HepG2 (cell line): ENCODE results near the gene RASD2. TPM values are rescaled to one million over a fixed set of nuclear protein-coding genes. Genes with fewer than 3 reads are reported as not detected.

Source experiments
- ATAC-seq: fragments of 200-7000 bp; cut with Tn5 transposase; 3 replicates; pipeline ENCODE4 v1.9.1; 2020; ENCODE audit warnings: mild to moderate bottlenecking, moderate library complexity
- BruUV-seq: library from RNA; stranded (reverse); fragments of 400-500 nt; replicated peaks from 2 replicates; lab custom pipeline; 2021; lab: Mats Ljungman, UMichigan
- CTCF ChIA-PET: fragments of 300-600 bp; formaldehyde crosslinking; extraction: SDS; loops from one replicate; lab custom pipeline; 2021; ENCODE audit warnings: low total read pairs, inconsistent platforms, low intra/inter-chr PET ratio; lab: Yijun Ruan, JAX
- POLR2A ChIA-PET: fragments of 350-600 bp; sonication (Branson Sonifier 250); formaldehyde crosslinking; loops from one replicate; lab custom pipeline; 2020; ENCODE audit warnings: antibody characterized with exemption, inconsistent platforms; lab: Yijun Ruan, JAX
- DNase-seq: peaks from one replicate; pipeline ENCODE4 v3.0.0-alpha.2; 2015; ENCODE audit warnings: low spot score
- FAIRE-seq: peaks from 3 replicates; lab custom pipeline; 2011; peaks lifted over from hg19 to GRCh38; lab: Jason Lieb, UNC
- H2AFZ ChIP-seq: one replicate; pipeline ENCODE4 v1.6.1; 2011; ENCODE audit warnings: low read length, inconsistent platforms
- H3K27ac ChIP-seq: fragments of 300-600 bp; 3 replicates; pipeline ENCODE4 v1.8.0; 2011; ENCODE audit warnings: mixed run types, mild to moderate bottlenecking, mixed read lengths, low read length, inconsistent platforms; ENCODE audit not compliant: insufficient read depth; ENCODE audit errors: extremely low read length
- H3K27me3 ChIP-seq, 2 experiments: fragments of 200-600 bp in 1 of 2; 2 replicates in 1 of 2; 3 replicates in 1 of 2; pipeline versions ENCODE4 v1.6.0 to v1.8.0; 2011; ENCODE audit warnings: low read length in 2 of 2, mild to moderate bottlenecking in 2 of 2, moderate library complexity in 2 of 2, inconsistent platforms in 1 of 2; ENCODE audit not compliant: insufficient read depth in 2 of 2, control insufficient read depth in 1 of 2
- H3K36me3 ChIP-seq, 2 experiments: fragments of 200-600 bp in 1 of 2; replicated peaks in 1 of 2; 2 replicates in 1 of 2; 3 replicates in 1 of 2; pipeline versions ENCODE4 v1.5.1 to v1.8.0; 2011; ENCODE audit warnings: low read length in 2 of 2, inconsistent platforms in 1 of 2; ENCODE audit not compliant: insufficient read depth in 2 of 2, control insufficient read depth in 1 of 2
- H3K4me1 ChIP-seq: 2 replicates; pipeline ENCODE4 v1.5.1; 2012; ENCODE audit warnings: low read length, inconsistent platforms; ENCODE audit not compliant: insufficient read depth
- H3K4me2 ChIP-seq: 2 replicates; pipeline ENCODE4 v1.6.0; 2011; ENCODE audit warnings: low read depth, low read length, inconsistent platforms
- H3K4me3 ChIP-seq, 3 experiments: fragments of 200-600 bp in 1 of 3; sonication (generic), shearing (Covaris generic) in 1 of 3; replicated peaks in 1 of 3; 2 replicates each; pipeline ENCODE4 v1.5.1; 2011 to 2016; ENCODE audit warnings: low read length in 3 of 3, inconsistent platforms in 2 of 3, low read depth in 2 of 3, mild to moderate bottlenecking in 2 of 3, control low read depth in 1 of 3, mixed read lengths in 1 of 3; ENCODE audit not compliant: insufficient read depth in 1 of 3
- H3K79me2 ChIP-seq: one replicate; pipeline ENCODE4 v1.6.1; 2011; ENCODE audit warnings: low read length, inconsistent platforms; ENCODE audit not compliant: insufficient read depth
- H3K9ac ChIP-seq: 2 replicates; pipeline ENCODE4 v1.6.0; 2011; ENCODE audit warnings: mild to moderate bottlenecking, low read depth, low read length, inconsistent platforms; ENCODE audit not compliant: insufficient read depth
- H3K9me3 ChIP-seq: 2 replicates; pipeline ENCODE4 v1.5.1; 2012; ENCODE audit warnings: mild to moderate bottlenecking, low read length
- H4K20me1 ChIP-seq: 2 replicates; pipeline ENCODE4 v1.6.0; 2011; ENCODE audit warnings: inconsistent platforms, mild to moderate bottlenecking, low read length, moderate library complexity; ENCODE audit not compliant: insufficient read depth
- BRD4 ChIP-seq: sonication (generic); formaldehyde crosslinking; IDR thresholded peaks from 2 replicates; pipeline ENCODE4 v1.4.0; 2020; ENCODE audit warnings: missing genetic modification reagents
- HNF4G ChIP-seq, 2 experiments: sonication (generic) in 1 of 2; formaldehyde crosslinking in 1 of 2; IDR thresholded peaks; 2 replicates each; pipeline versions ENCODE4 v1.4.0 to v1.6.1; 2011 to 2020; ENCODE audit warnings: borderline replicate concordance in 2 of 2, low read depth in 2 of 2, mild to moderate bottlenecking in 2 of 2, low read length in 1 of 2, missing genetic modification reagents in 1 of 2, moderate library complexity in 1 of 2
- SSRP1 ChIP-seq: IDR thresholded peaks from 2 replicates; pipeline ENCODE4 v1.6.1; 2016; ENCODE audit warnings: control low read depth
- ZBTB3 ChIP-seq: sonication (generic); formaldehyde crosslinking; IDR thresholded peaks from 2 replicates; pipeline ENCODE4 v1.4.0; 2020; ENCODE audit warnings: low read depth, mild to moderate bottlenecking, moderate library complexity, missing genetic modification reagents, borderline replicate concordance
- ZNF788 ChIP-seq: sonication (generic); formaldehyde crosslinking; IDR thresholded peaks from 2 replicates; pipeline ENCODE4 v1.5.0; 2020; ENCODE audit warnings: mild to moderate bottlenecking, missing genetic modification reagents, borderline replicate concordance
- WGBS: methylation state at CpG from one replicate; pipeline ENCODE4 v1.1.6; 2017; ENCODE audit warnings: low lambda C conversion rate; 5-methylcytosine and 5-hydroxymethylcytosine counted together
- in situ Hi-C: cut with HindIII; loops from 2 replicates; pipeline ENCODE4 v1.10.0; 2017; ENCODE audit warnings: low pct_unique_long_range_greater_than_20kb; ENCODE audit not compliant: extremely low pct_ligation_motif_present
- intact Hi-C: fragments of 100-400 bp; cut with micrococcal nuclease; formaldehyde crosslinking; loops from one replicate; pipeline ENCODE4 v1.10.0; 2022; ENCODE audit not compliant: unreplicated experiment
- polyA plus RNA-seq, 8 experiments: library from polyadenylated mRNA; depleted of rRNA in 3 of 8; stranded (reverse) in 7 of 8; unstranded in 1 of 8; fragments of >200 nt; fragmentation: Illumina TruSeq in 4 of 8; extraction: Trizol in 4 of 8; gene quantifications; 2 replicates each; pipeline versions ENCODE4 v1.2.1 to v1.2.3, GENCODE V29; 2011 to 2016; ENCODE audit warnings: low read depth in 4 of 8, missing spikeins in 1 of 8, mixed read lengths in 1 of 8; ENCODE audit not compliant: insufficient read depth in 1 of 8
- total RNA-seq, 5 experiments: library from RNA; depleted of rRNA; stranded (reverse); fragments of >200 nt; fragmentation: Illumina TruSeq; extraction: Trizol; gene quantifications; 2 replicates each; pipeline ENCODE4 v1.2.3, GENCODE V29; 2016; ENCODE audit warnings: low read depth in 1 of 5
- TF ChIP-seq, protein P1 (sequence below): sonication (generic); formaldehyde crosslinking; IDR thresholded peaks from 2 replicates; pipeline ENCODE4 v1.5.0; 2020; ENCODE audit warnings: mild to moderate bottlenecking, missing genetic modification reagents

RASD2 gene
- total and polyA plus RNA-seq, 2 of the 13 experiments (the other 11 are each of a cell fraction or from before 2014, with no cell fraction given), result not detected

DNA sequence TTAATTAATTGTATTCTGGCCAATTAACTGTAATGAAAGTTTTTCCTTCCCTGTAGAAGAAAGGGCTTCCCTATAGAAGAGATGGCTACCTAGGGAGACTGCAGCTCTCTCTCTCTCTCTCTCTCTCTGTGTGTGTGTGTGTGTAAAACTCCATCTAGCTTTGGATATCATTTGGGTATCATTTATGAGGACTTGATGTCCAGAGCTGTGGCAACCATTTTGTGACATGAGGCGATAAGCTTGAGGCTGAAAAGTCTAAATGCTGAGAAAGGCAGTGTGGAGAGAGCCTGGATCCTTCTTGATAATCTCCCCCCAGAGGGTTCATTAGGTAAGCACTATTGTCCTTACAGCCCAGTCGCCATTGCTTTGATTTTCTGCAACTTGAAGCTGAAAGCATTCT is 30.7 kb upstream of the RASD2 start (continued):
- TF ChIP-seq, protein P1, sequence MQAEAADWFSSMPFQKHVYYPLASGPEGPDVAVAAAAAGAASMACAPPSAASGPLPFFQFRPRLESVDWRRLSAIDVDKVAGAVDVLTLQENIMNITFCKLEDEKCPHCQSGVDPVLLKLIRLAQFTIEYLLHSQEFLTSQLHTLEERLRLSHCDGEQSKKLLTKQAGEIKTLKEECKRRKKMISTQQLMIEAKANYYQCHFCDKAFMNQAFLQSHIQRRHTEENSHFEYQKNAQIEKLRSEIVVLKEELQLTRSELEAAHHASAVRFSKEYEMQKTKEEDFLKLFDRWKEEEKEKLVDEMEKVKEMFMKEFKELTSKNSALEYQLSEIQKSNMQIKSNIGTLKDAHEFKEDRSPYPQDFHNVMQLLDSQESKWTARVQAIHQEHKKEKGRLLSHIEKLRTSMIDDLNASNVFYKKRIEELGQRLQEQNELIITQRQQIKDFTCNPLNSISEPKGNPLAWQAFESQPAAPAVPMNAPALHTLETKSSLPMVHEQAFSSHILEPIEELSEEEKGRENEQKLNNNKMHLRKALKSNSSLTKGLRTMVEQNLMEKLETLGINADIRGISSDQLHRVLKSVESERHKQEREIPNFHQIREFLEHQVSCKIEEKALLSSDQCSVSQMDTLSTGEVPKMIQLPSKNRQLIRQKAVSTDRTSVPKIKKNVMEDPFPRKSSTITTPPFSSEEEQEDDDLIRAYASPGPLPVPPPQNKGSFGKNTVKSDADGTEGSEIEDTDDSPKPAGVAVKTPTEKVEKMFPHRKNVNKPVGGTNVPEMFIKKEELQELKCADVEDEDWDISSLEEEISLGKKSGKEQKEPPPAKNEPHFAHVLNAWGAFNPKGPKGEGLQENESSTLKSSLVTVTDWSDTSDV (CRISPR knock-in tag), result no peak
- TF ChIP-seq BRD4 (CRISPR knock-in tag) (no peak), ZNF788 (CRISPR knock-in tag) (no peak), HNF4G (IDR thresholded peaks at IDR 0.05; ENCODE audit: borderline replicate concordance, low read depth, low read length) (no peak), HNF4G (CRISPR knock-in tag; IDR thresholded peaks at IDR 0.05; ENCODE audit: borderline replicate concordance, low read depth) (no peak)

DNA sequence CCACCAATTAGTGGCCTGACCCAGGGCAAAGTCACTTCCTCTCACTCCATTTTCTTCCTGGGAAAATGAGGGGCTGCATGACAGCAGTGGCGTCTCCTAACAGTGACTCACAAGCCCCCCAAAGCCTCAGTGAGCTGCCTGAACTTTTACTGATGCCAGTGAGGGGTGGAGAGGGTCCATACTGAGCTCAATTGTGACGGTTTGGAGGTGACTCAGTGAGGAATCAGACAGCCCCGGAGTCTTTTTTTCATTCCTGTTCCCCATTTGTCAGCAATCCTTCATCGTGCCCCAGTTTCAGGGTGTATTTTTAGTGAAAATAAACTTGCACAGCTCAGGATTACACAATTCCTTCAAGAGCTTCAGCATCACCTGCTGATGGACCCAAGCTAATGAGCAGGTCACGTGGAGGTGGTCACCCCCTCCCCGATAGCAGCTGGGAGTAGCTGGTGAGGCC is 30.1 kb upstream of the RASD2 start:
- Histone ChIP-seq H3K27me3 (peaks cover 0 to 6% of the 10 kb centered on the region in 2 experiments; a peak in 2 of 5 replicates), H3K9ac (no peak overlapping the region), H2AFZ (no peak overlapping the region), H3K4me2 (no peak overlapping the region), H4K20me1 (no peaks in the 10 kb centered on the region), H3K27ac (no peak overlapping the region), H3K4me1 (peaks cover 20% of the 10 kb centered on the region), H3K36me3 (no peaks in the 10 kb centered on the region), H3K79me2 (no peaks in the 10 kb centered on the region), H3K9me3 (no peaks in the 10 kb centered on the region), H3K4me3 (no peak overlapping the region)
- DNase-seq (no peak), ATAC-seq (no peak), FAIRE-seq (no peak)
- TF ChIP-seq ZBTB3 (CRISPR knock-in tag) (no peak), SSRP1 (CRISPR knock-in tag) (no peak)
- WGBS, result 30% methylated on average over 5 of the region's 6 CpGs
- POLR2A ChIA-PET, result no interaction called here
- CTCF ChIA-PET, result no interaction called here
- intact Hi-C loops (no loop called here), in situ Hi-C loops (no loop called here)
- no TSS peak for BruUV-seq
